ENCODE data around the gene CCDC137. TPM values are rescaled to one million over a fixed set of nuclear protein-coding genes. Genes with fewer than 3 reads are reported as not detected.

Gene CCDC137
- polyA plus RNA-seq, 3 donors, result 16.8 to 21.9 (median 17.5) TPM

GRCh38 chr17:81713556-81714411 lies 47.2 kb downstream of the CCDC137 start:
- no peak for DNase-seq

GRCh38 chr17:81714412-81715106 lies 48.0 kb downstream of the CCDC137 start:
- DNase-seq, result no peak

GRCh38 chr17:81715107-81715871 lies 48.8 kb downstream of the CCDC137 start:
- DNase-seq, result no peak

DNA sequence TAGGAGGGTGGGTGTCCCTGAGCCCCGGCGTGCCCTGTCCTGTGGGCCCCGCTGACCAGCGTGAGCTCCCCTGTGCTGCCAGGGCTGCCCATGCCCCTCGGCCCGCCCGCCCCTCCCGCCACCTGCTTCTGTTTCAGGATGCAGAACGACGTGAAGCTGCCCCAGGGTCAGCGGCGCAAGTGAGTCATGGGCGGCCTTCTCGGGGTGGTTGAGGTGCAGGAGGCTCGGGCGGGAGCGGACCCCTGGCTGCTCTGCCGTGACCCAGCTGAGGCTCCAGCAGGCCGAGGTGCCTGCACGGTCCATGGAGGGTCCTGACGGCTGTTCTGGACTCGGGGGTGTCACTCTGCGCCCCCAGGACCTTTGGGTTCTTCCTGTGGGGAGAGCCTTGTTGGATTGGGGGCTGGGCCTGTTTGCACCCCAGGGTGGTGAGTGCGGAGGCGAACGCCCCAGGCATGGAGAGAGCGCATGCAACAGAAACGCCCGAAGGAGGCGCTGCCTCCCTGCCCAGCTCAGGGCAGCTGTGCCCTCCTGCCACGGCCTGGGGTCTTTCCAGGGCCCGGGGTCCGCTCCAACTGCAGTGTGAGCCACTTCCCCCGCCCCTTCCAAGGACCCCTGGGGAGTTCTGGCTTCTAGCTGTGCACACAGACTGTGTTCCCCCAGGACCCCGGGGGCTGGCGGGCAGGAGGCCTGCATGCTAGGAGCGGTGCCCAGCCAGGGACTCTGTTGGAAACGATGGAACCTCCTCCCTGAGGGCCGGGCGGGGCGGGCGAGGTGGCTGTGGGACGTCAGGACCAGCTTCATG lies 49.5 kb downstream of the CCDC137 start:
- no peak for DNase-seq

GRCh38 chr17:81716674-81716996 lies 50.1 kb downstream of the CCDC137 start:
- no peak for DNase-seq

- DNase-seq, result no peak
Observed at GRCh38 chr17:81717049-81717765, 50.7 kb downstream of the CCDC137 start.

- DNase-seq, result no peak
Observed at GRCh38 chr17:81717766-81718089, 51.2 kb downstream of the CCDC137 start.

DNA sequence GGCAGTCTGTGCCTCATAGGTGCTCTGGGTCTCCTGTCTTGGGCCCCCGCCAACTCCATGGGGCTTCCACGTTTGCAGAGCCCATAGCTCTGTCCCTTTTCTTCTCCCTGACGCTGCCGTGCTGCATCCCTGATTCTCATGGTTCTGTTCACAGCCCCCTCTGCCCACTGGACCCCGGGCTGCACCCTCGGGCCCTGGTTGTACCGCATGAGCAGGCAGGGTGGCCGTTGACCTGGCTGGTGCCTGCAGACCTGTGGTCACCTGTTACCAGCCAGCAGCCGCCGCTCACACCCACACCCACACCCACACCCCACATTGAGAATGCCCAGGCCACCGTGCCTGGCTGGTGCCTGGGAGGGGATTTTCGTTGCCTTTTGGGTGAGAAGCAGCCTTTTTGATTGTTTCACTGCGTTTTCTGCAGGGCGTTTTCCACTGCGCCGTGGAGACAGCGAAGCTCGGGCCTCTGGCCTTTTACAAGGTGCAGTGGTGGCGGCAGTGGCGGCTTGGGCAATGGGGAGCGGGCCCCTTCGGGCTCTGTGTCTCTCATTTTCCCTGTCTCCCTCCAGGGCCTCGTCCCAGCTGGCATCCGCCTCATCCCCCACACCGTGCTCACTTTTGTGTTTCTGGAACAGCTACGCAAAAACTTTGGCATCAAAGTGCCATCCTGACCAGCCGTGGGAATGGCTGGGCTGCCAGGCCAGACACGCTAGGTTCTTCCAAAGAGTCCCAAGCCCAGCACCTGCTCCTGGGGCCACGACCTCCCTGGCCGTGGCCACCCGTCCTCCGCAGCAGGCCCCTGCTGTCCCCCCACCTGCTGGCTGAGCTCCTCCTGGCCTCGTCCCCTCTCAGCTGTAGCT lies 53.1 kb downstream of the CCDC137 start:
- DNase-seq, result no peak

GRCh38 chr17:81720267-81721071 lies 53.9 kb downstream of the CCDC137 start:
- DNase-seq, result no peak

DNA sequence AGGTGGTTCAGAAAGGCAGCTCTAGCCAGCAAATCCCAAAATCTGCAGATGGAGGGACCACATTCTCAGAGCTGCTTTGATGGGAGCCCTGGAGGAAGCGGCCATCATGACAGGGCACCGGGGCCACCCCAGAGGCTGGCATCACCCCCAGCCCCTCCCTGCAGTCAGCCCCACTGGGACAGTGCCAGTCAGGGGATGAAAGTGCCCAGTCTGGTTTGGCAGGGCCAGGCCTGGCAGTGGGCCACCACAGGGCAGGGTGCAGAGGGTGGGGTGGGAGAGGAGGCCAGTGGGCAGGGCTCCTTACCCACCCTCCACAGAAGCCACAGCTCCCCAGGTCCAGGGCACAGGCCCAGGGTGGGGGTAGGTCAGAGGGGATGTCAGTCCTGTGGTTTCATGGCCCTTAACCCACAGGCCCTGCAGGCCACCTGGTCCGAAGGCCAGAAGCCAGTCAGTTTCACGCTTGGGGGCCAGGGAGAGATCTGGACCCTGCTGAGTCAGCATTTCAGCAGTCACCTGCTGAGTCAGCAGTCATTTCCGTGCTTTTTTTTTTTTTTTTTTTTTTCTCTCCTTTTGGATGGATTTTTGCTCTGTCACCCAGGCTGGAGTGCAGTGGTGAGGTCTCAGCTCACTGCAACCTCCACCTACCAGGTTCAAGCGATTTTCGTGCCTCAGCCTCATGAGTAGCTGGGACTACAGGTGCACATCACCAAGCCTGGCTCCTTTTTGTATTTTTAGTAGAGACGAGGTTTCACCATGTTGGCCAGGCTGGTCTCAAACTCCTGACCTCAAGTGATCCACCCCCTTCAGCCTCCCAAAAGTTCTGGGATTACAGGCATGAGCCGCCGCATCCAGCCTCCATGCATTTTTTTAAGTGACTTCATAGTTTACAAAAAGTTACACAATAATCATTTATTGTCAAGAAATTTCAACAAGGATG lies 55.9 kb downstream of the CCDC137 start:
- no peak for DNase-seq

Other genes starting within 250 kb of the CCDC137 start
- 1,000 to 10,000 TPM; 2,993 to 3,342 (median 3,086) TPM for gene ACTG1, start 153.9 kb upstream of the CCDC137 start, polyA plus RNA-seq (ENCODE audit: insufficient read length in 3 of 3)
- gene FSCN2, start 138.4 kb upstream of the CCDC137 start, polyA plus RNA-seq (ENCODE audit: insufficient read length in 3 of 3), result 1 to 10 TPM; 1.2 to 2.5 (median 1.6) TPM
- gene FAAP100, start 114.4 kb upstream of the CCDC137 start, polyA plus RNA-seq (ENCODE audit: insufficient read length in 3 of 3), result 10 to 100 TPM; 27.1 to 40.7 (median 30.0) TPM
- 10 to 100 TPM; 51.0 to 78.2 (median 73.9) TPM for gene NPLOC4, start 29.6 kb upstream of the CCDC137 start, polyA plus RNA-seq (ENCODE audit: insufficient read length in 3 of 3)
- gene TSPAN10, start 29.5 kb upstream of the CCDC137 start, polyA plus RNA-seq (ENCODE audit: insufficient read length in 3 of 3), result 1 to 10 TPM; 2.6 to 7.0 (median 4.2) TPM
- 10 to 100 TPM; 11.2 to 13.4 (median 11.8) TPM for gene PDE6G, start 10.2 kb upstream of the CCDC137 start, polyA plus RNA-seq (ENCODE audit: insufficient read length in 3 of 3)
- gene OXLD1, start 132 bp upstream of the CCDC137 start, polyA plus RNA-seq (ENCODE audit: insufficient read length in 3 of 3), result 10 to 100 TPM; 18.9 to 24.0 (median 22.3) TPM
- gene ARL16, start 17.1 kb downstream of the CCDC137 start, polyA plus RNA-seq (ENCODE audit: insufficient read length in 3 of 3), result 10 to 100 TPM; 41.8 to 49.7 (median 47.0) TPM
- gene HGS, start 17.3 kb downstream of the CCDC137 start, polyA plus RNA-seq (ENCODE audit: insufficient read length in 3 of 3), result 100 to 1,000 TPM in 1 of 3 donors, 10 to 100 TPM in 2; 95.1 to 111 (median 96.5) TPM
- 10 to 100 TPM; 47.5 to 67.4 (median 59.2) TPM for gene MRPL12, start 36.6 kb downstream of the CCDC137 start, polyA plus RNA-seq (ENCODE audit: insufficient read length in 3 of 3)
- gene SLC25A10, start 45.5 kb downstream of the CCDC137 start, polyA plus RNA-seq (ENCODE audit: insufficient read length in 3 of 3), result 10 to 100 TPM; 18.9 to 22.4 (median 22.3) TPM
- gene GCGR, start 137.4 kb downstream of the CCDC137 start, polyA plus RNA-seq (ENCODE audit: insufficient read length in 3 of 3), result 10 to 100 TPM; 11.1 to 14.0 (median 12.1) TPM
- 100 to 1,000 TPM; 102 to 124 (median 122) TPM for gene MCRIP1, start 166.6 kb downstream of the CCDC137 start, polyA plus RNA-seq (ENCODE audit: insufficient read length in 3 of 3)
- gene PPP1R27, start 168.3 kb downstream of the CCDC137 start, polyA plus RNA-seq (ENCODE audit: insufficient read length in 3 of 3), result under 1 TPM in 2 of 3 donors, not detected in 1; 0.14 to 0.44 TPM
- gene P4HB, start 193.8 kb downstream of the CCDC137 start, polyA plus RNA-seq (ENCODE audit: insufficient read length in 3 of 3), result 100 to 1,000 TPM; 415 to 451 (median 445) TPM
- gene ARHGDIA, start 204.6 kb downstream of the CCDC137 start, polyA plus RNA-seq (ENCODE audit: insufficient read length in 3 of 3), result 100 to 1,000 TPM; 171 to 228 (median 216) TPM
- 10 to 100 TPM; 63.3 to 93.8 (median 83.9) TPM for gene ALYREF, start 224.8 kb downstream of the CCDC137 start, polyA plus RNA-seq (ENCODE audit: insufficient read length in 3 of 3)
- gene ANAPC11, start 225.0 kb downstream of the CCDC137 start, polyA plus RNA-seq (ENCODE audit: insufficient read length in 3 of 3), result 100 to 1,000 TPM in 2 of 3 donors, 10 to 100 TPM in 1; 87.9 to 118 (median 117) TPM
- 1 to 10 TPM in 1 of 3 donors, under 1 TPM in 2; 0.71 to 1.2 (median 0.76) TPM for gene NPB, start 235.5 kb downstream of the CCDC137 start, polyA plus RNA-seq (ENCODE audit: insufficient read length in 3 of 3)
- 10 to 100 TPM; 49.6 to 55.1 (median 52.9) TPM for gene PCYT2, start 244.7 kb downstream of the CCDC137 start, polyA plus RNA-seq (ENCODE audit: insufficient read length in 3 of 3)